ENCODE results near the gene ESPNL. TPM values are rescaled to one million over a fixed set of nuclear protein-coding genes. Genes with fewer than 3 reads are reported as not detected.

Gene ESPNL
- polyA plus RNA-seq, 1 donor from 2014 or later: 5.5 TPM

- Mint-ChIP-seq H3K4me3 (no peak overlapping the region), H3K27ac (peak overlapping the region in 1 of 3 donors; percentile 76)
These were observed 73.6 kb downstream of the ESPNL start for GRCh38 chr2:238173692-238174091.

DNA sequence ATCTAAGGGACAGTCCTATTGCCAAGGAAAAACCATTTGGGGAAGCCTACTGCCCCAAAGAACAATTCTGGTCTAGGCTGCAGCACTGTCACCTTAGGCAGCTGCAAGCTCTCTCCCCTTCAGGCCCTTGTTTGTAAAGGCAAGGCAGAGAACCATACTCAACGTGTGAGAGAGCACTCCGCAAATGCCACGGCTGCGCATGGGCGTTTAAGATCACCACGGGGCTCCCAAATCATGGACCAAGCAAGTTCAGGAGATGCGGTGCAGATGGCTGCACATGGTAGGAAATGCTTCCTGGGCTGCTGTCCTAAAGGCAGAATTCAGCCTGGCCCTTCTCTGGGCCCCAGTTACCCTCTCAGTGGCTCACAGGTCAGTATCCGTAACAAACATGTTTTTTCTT lies 74.2 kb downstream of the ESPNL start:
- H3K27ac Mint-ChIP-seq: no peak overlapping the region
- H3K9me3 Mint-ChIP-seq: no peaks in the 10 kb centered on the region
- H3K4me1 Mint-ChIP-seq: no peaks in the 10 kb centered on the region
- H3K4me3 Mint-ChIP-seq: no peak overlapping the region
- no peaks in the 10 kb centered on the region for H3K27me3 Mint-ChIP-seq
- H3K36me3 Mint-ChIP-seq: peaks cover 10% of the 10 kb centered on the region

More at GRCh38 chr2:238173692-238174091, 73.6 kb downstream of the ESPNL start:
- Mint-ChIP-seq H3K9me3 (no peaks in the 10 kb centered on the region), H3K27me3 (no peaks in the 10 kb centered on the region), H3K4me1 (no peaks in the 10 kb centered on the region), H3K36me3 (peaks cover 10% of the 10 kb centered on the region)

DNA sequence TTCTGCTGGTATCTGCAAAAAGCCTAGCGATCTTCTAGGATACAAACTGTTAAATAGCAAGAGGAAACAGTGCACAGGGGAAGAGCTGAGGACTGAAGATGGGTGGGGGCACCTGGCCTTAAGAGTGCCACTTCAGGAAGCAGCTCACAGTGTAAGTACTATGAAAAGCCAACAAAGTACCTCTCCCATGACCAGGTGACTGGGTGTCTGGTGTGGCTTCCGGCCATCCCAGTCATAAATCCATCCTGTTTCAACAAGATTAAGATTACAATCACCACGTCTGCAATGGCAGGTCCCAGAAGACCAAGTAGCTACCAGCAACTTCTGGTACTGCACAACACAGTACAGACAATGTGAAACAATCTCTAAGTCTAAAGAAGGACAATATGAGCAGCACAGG lies 74.6 kb downstream of the ESPNL start:
- peaks cover 10% of the 10 kb centered on the region for H3K36me3 Mint-ChIP-seq
- no peaks in the 10 kb centered on the region for H3K9me3 Mint-ChIP-seq
- H3K4me1 Mint-ChIP-seq: no peaks in the 10 kb centered on the region
- no peak overlapping the region for H3K27ac Mint-ChIP-seq
- no peak overlapping the region for H3K4me3 Mint-ChIP-seq
- no peaks in the 10 kb centered on the region for H3K27me3 Mint-ChIP-seq

- H3K27me3 Mint-ChIP-seq: no peaks in the 10 kb centered on the region
- no peaks in the 10 kb centered on the region for H3K9me3 Mint-ChIP-seq
- no peaks in the 10 kb centered on the region for H3K4me1 Mint-ChIP-seq
- no peak overlapping the region for H3K4me3 Mint-ChIP-seq
- no peak overlapping the region for H3K27ac Mint-ChIP-seq
- H3K36me3 Mint-ChIP-seq: peaks cover 11% of the 10 kb centered on the region
These were observed 76.5 kb downstream of the ESPNL start for GRCh38 chr2:238176613-238177012.

GRCh38 chr2:238180554-238180953 lies 80.4 kb downstream of the ESPNL start:
- peaks cover 4% of the 10 kb centered on the region for H3K36me3 Mint-ChIP-seq
- H3K27ac Mint-ChIP-seq: no peak overlapping the region
- H3K4me3 Mint-ChIP-seq: no peak overlapping the region
- no peaks in the 10 kb centered on the region for H3K9me3 Mint-ChIP-seq
- no peaks in the 10 kb centered on the region for H3K27me3 Mint-ChIP-seq
- no peaks in the 10 kb centered on the region for H3K4me1 Mint-ChIP-seq

DNA sequence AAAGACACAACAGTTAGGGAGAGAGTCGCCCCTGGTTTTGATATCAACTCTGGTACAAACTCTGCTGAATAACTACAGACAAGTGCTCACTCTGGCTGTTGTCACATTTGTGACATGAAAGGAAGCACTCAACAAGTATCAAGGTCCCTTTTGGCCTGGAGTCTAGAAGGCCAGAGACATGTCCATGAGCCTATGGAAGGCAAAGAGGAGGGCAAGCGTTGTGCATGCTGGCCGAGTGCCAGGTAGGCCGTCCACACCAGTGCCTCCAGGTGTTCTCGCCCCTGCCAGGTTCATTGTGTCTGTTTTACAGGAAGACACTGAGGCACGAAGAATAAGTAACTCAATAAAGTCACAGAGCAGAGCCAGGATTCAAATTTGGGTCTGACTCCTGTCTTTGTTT lies 82.2 kb downstream of the ESPNL start:
- Mint-ChIP-seq H3K4me3 (no peak overlapping the region), H3K36me3 (peaks cover 7% of the 10 kb centered on the region), H3K27me3 (no peaks in the 10 kb centered on the region), H3K27ac (peak overlapping the region in 1 of 3 donors; percentile 48), H3K4me1 (no peaks in the 10 kb centered on the region), H3K9me3 (no peaks in the 10 kb centered on the region)

Other genes with a start within 250 kb of the ESPNL start
- gene RAMP1, start 240.7 kb upstream of the ESPNL start, polyA plus RNA-seq: not detected
- 48.4 TPM for gene UBE2F, start 133.3 kb upstream of the ESPNL start, polyA plus RNA-seq
- 18.5 TPM for gene SCLY, start 39.3 kb upstream of the ESPNL start, polyA plus RNA-seq
- gene KLHL30, start 38.3 kb downstream of the ESPNL start, polyA plus RNA-seq: not detected
- gene ERFE, start 58.6 kb downstream of the ESPNL start, polyA plus RNA-seq: not detected
- 50.2 TPM for gene ILKAP, start 103.4 kb downstream of the ESPNL start, polyA plus RNA-seq
- gene HES6, start 139.7 kb downstream of the ESPNL start, polyA plus RNA-seq: 3.3 TPM
- gene PER2, start 188.3 kb downstream of the ESPNL start, polyA plus RNA-seq: 9.4 TPM
- gene TRAF3IP1, start 220.2 kb downstream of the ESPNL start, polyA plus RNA-seq: 6.6 TPM